A549 (cell line): ENCODE results near the gene MDC1.

ENCODE experiments used
- CHD2 ChIP-seq: fragments of 150-350 bp; IDR thresholded peaks from 2 replicates; pipeline ENCODE4 v1.6.1; 2014; ENCODE audit warnings: low read length; ENCODE audit not compliant: partially characterized antibody
- ELK1 ChIP-seq: fragments of 150-350 bp; IDR thresholded peaks from 2 replicates; pipeline ENCODE4 v1.6.1; 2014; ENCODE audit warnings: low read depth, mild to moderate bottlenecking, low read length
- EP300 ChIP-seq, 2 experiments: fragments of >200 bp; sonication (Bioruptor Twin); formaldehyde crosslinking; IDR thresholded peaks; 2 replicates in 1 of 2; 3 replicates in 1 of 2; pipeline ENCODE4 v1.6.1; 2016 to 2017
- FOXS1 ChIP-seq: fragments of 250-450 bp; sonication (Bioruptor Pico); IDR thresholded peaks from 2 replicates; pipeline ENCODE4 v1.5.0; 2020; ENCODE audit warnings: mild to moderate bottlenecking, moderate library complexity
- MAZ ChIP-seq: fragments of 150-350 bp; IDR thresholded peaks from 2 replicates; pipeline ENCODE4 v1.6.1; 2014; ENCODE audit warnings: antibody characterized with exemption, low read depth, low read length, borderline replicate concordance
- MYC ChIP-seq: IDR thresholded peaks from 2 replicates; pipeline ENCODE4 v1.6.1; 2012; ENCODE audit warnings: mild to moderate bottlenecking, inconsistent platforms, low read length, improper control_type of control experiment, borderline replicate concordance
- POLR2A ChIP-seq: IDR thresholded peaks from 2 replicates; pipeline ENCODE4 v1.6.1; 2012; ENCODE audit warnings: mild to moderate bottlenecking, low read length
- RAD21 ChIP-seq, 2 experiments: fragments of >200 bp in 1 of 2; sonication (Bioruptor Twin) in 1 of 2; formaldehyde crosslinking in 1 of 2; IDR thresholded peaks in 1 of 2; conservative IDR thresholded peaks in 1 of 2; 2 replicates in 1 of 2; 3 replicates in 1 of 2; pipeline ENCODE4 v1.6.1; 2012 to 2018; ENCODE audit warnings: inconsistent platforms in 1 of 2
- REST ChIP-seq: fragments of 200-600 bp; sonication (generic); IDR thresholded peaks from 2 replicates; pipeline ENCODE4 v1.6.1; 2016; ENCODE audit warnings: antibody characterized with exemption, mild to moderate bottlenecking, moderate library complexity
- ZNF302 ChIP-seq: fragments of 250-450 bp; sonication (Bioruptor Pico); IDR thresholded peaks from 2 replicates; pipeline ENCODE4 v1.9.0; 2021; ENCODE audit warnings: inconsistent platforms, mild to moderate bottlenecking, moderate library complexity
- TF ChIP-seq, protein P1 (sequence below): fragments of >200 bp; sonication (Bioruptor Twin); formaldehyde crosslinking; IDR thresholded peaks from 3 replicates; pipeline ENCODE4 v1.5.1; 2016
- TF ChIP-seq, protein P2 (sequence below): fragments of >200 bp; sonication (Bioruptor Twin); formaldehyde crosslinking; IDR thresholded peaks from 2 replicates; pipeline ENCODE4 v1.6.1; 2016

DNA sequence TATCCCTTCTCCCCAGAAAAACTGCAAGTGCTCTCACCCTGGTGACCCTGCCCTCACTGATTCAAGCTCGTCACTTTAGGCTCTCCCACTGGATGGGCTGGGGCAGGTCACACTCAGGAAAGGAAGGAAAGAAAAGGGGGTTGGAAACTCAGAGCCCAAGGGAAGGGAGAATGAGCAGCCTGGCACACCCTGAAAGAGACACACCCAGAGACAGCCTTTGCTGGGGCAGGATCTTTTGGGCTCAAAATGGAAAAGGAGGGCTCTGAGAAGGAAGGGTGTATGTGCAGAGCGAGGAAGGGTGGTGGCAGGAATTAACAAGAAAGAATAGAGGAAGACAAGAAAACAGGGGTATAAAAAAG, 33.1 kb downstream of the MDC1 start:
- TF ChIP-seq RAD21 (conservative IDR thresholded peaks at IDR 0.05 in 1 of 2, IDR thresholded peaks at IDR 0.05 in 1 of 2): no peak
- TF ChIP-seq, protein P1, sequence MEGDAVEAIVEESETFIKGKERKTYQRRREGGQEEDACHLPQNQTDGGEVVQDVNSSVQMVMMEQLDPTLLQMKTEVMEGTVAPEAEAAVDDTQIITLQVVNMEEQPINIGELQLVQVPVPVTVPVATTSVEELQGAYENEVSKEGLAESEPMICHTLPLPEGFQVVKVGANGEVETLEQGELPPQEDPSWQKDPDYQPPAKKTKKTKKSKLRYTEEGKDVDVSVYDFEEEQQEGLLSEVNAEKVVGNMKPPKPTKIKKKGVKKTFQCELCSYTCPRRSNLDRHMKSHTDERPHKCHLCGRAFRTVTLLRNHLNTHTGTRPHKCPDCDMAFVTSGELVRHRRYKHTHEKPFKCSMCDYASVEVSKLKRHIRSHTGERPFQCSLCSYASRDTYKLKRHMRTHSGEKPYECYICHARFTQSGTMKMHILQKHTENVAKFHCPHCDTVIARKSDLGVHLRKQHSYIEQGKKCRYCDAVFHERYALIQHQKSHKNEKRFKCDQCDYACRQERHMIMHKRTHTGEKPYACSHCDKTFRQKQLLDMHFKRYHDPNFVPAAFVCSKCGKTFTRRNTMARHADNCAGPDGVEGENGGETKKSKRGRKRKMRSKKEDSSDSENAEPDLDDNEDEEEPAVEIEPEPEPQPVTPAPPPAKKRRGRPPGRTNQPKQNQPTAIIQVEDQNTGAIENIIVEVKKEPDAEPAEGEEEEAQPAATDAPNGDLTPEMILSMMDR: no peak
- no peak for TF ChIP-seq MAZ
- TF ChIP-seq EP300 (IDR thresholded peaks at IDR 0.05): no peak
- no peak for TF ChIP-seq ZNF302 (CRISPR knock-in tag)
- TF ChIP-seq POLR2A: no peak
- TF ChIP-seq CHD2: no peak
- no peak for TF ChIP-seq MYC
- TF ChIP-seq, protein P2, sequence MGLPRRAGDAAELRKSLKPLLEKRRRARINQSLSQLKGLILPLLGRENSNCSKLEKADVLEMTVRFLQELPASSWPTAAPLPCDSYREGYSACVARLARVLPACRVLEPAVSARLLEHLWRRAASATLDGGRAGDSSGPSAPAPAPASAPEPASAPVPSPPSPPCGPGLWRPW: no peak
- TF ChIP-seq REST: no peak
- TF ChIP-seq FOXS1: no peak
- TF ChIP-seq ELK1: no peak
